CD4-positive, alpha-beta T cell (primary cell): Measurements from ENCODE around the gene DCST2. TPM values are rescaled to one million over a fixed set of nuclear protein-coding genes. Genes with fewer than 3 reads are reported as not detected.

ENCODE experiments used
- ATAC-seq: fragments of 200-7000 bp; cut with Tn5 transposase; one replicate; pipeline ENCODE4 v1.10.0; 2022; ENCODE audit warnings: mild to moderate bottlenecking; ENCODE audit not compliant: poor library complexity
- CTCF ChIA-PET: fragments of 350-600 bp; sonication (Branson Sonifier 250); formaldehyde crosslinking; loops from one replicate; lab custom pipeline; 2021; ENCODE audit warnings: antibody characterized with exemption, inconsistent platforms; lab: Charles Lee
- POLR2A ChIA-PET: fragments of 350-600 bp; sonication (Branson Sonifier 250); formaldehyde crosslinking; loops from one replicate; lab custom pipeline; 2021; ENCODE audit warnings: antibody characterized with exemption, inconsistent platforms; lab: Charles Lee
- DNase-seq, 14 experiments: peaks; one replicate each; pipeline ENCODE4 v3.0.0-alpha.2; 2013 to 2020; ENCODE audit warnings: mixed read lengths in 2 of 14
- H3K27ac ChIP-seq, 2 donors: one replicate each; pipeline versions ENCODE4 v1.5.1 to v1.7.0; 2013; ENCODE audit warnings: low read length in 2 of 2, low read depth in 1 of 2, mild to moderate bottlenecking in 1 of 2
- H3K27me3 ChIP-seq, 2 experiments: 1 replicate in 1 of 2; 2 replicates in 1 of 2; pipeline versions ENCODE4 v1.6.1 to v1.7.0; 2013; ENCODE audit warnings: low read length in 2 of 2, control low read depth in 1 of 2, mild to moderate bottlenecking in 1 of 2, moderate library complexity in 1 of 2; ENCODE audit not compliant: insufficient read depth in 2 of 2, control insufficient read depth in 1 of 2
- H3K36me3 ChIP-seq: one replicate; pipeline ENCODE4 v1.6.1; 2013; ENCODE audit warnings: low read length, control low read depth; ENCODE audit not compliant: insufficient read depth
- H3K4me1 ChIP-seq: one replicate; pipeline ENCODE4 v1.6.1; 2013; ENCODE audit warnings: low read length, control low read depth; ENCODE audit not compliant: insufficient read depth
- H3K4me3 ChIP-seq: one replicate; pipeline ENCODE4 v1.5.1; 2013; ENCODE audit warnings: mild to moderate bottlenecking, low read length, moderate library complexity
- H3K9me3 ChIP-seq, 2 experiments: 1 replicate in 1 of 2; 2 replicates in 1 of 2; pipeline versions ENCODE4 v1.6.1 to v1.7.0; 2013; ENCODE audit warnings: low read length in 2 of 2, mild to moderate bottlenecking in 2 of 2, control low read depth in 1 of 2, moderate library complexity in 1 of 2; ENCODE audit not compliant: control insufficient read depth in 1 of 2, insufficient read depth in 1 of 2
- H3K27ac Mint-ChIP-seq: one replicate; pipeline ENCODE4 v1.8.0; 2020; ENCODE audit warnings: mixed read lengths
- H3K27me3 Mint-ChIP-seq: one replicate; pipeline ENCODE4 v1.8.0; 2021; ENCODE audit warnings: mixed read lengths
- H3K36me3 Mint-ChIP-seq: one replicate; pipeline ENCODE4 v1.8.0; 2021; ENCODE audit warnings: low read depth, mixed read lengths
- H3K4me1 Mint-ChIP-seq: one replicate; pipeline ENCODE4 v1.8.0; 2021; ENCODE audit warnings: low read depth, mixed read lengths
- H3K4me3 Mint-ChIP-seq: one replicate; pipeline ENCODE4 v1.8.0; 2020; ENCODE audit warnings: mild to moderate bottlenecking, mixed read lengths
- H3K9me3 Mint-ChIP-seq: one replicate; pipeline ENCODE4 v1.8.0; 2020; ENCODE audit warnings: mixed read lengths
- CTCF ChIP-seq: fragments of 200-600 bp; IDR thresholded peaks from one replicate; pipeline ENCODE4 v1.8.0; 2022; ENCODE audit warnings: antibody characterized with exemption, mild to moderate bottlenecking
- intact Hi-C, 2 experiments: fragments of 100-400 bp; cut with DNase I in 1 of 2; cut with micrococcal nuclease in 1 of 2; formaldehyde crosslinking; loops; one replicate each; pipeline versions ENCODE4 v1.15.1 to v1.9.0; 2023 to 2025; cut with DNase I, micrococcal nuclease
- total RNA-seq, 174 experiments: library from RNA in 2 of 174; stranded (reverse) in 2 of 174; gene quantifications; one replicate each; pipeline ENCODE4 v1.2.3 and lab custom pipeline; 2021 to 2026

DCST2 gene
- total RNA-seq, 2 experiments from 2014 or later = 1.4 to 2.2 TPM

GRCh38 chr1:155012026-155012546 is 21.5 kb downstream of the DCST2 start:
- H3K4me3 ChIP-seq = peak overlapping the region; percentile 89
- DNase-seq = peak in 4 of 14 experiments; percentile 42 to 58 (median 51)
- H3K4me1 Mint-ChIP-seq = peaks cover 80% of the 10 kb centered on the region

GRCh38 chr1:155011437-155012025 is 22.1 kb downstream of the DCST2 start:
- ChIA-PET POLR2A (interaction anchor here (1.1 to 10.7 kb wide), 7 partner anchors 12 to 124 kb away, joined by 3 to 189 read pairs (median 5); partner anchors contain the start of genes CKS1B, FLAD1, PBXIP1 and SHC1), CTCF (interaction anchor here (1.2 to 1.5 kb wide), 2 partner anchors 8 to 13 kb away, joined by 3 to 5 read pairs; no protein-coding TSS in a partner anchor)
- peak overlapping the region; percentile 92 for H3K27ac Mint-ChIP-seq
- intact Hi-C loops = no loop called here
- Histone ChIP-seq H3K4me3 (peak overlapping the region; percentile 89), H3K4me1 (peaks cover 99% of the 10 kb centered on the region), H3K27me3 (no peaks in the 10 kb centered on the region), H3K36me3 (peaks cover 42% of the 10 kb centered on the region), H3K9me3 (no peaks in the 10 kb centered on the region), H3K27ac (peak overlapping the region; percentile 87 to 88)
- no peaks in the 10 kb centered on the region for H3K9me3 Mint-ChIP-seq
- H3K4me3 Mint-ChIP-seq = peak overlapping the region; percentile 91
- H3K36me3 Mint-ChIP-seq = peaks cover 47% of the 10 kb centered on the region
- ATAC-seq (no peak), DNase-seq (no peak)
- H3K27me3 Mint-ChIP-seq = no peaks in the 10 kb centered on the region
- peaks cover 81% of the 10 kb centered on the region for H3K4me1 Mint-ChIP-seq
- no peak for TF ChIP-seq CTCF

More at GRCh38 chr1:155012026-155012546, 21.5 kb downstream of the DCST2 start:
- intact Hi-C loops = no loop called here
- peaks cover 99% of the 10 kb centered on the region for H3K4me1 ChIP-seq
- peaks cover 48% of the 10 kb centered on the region for H3K36me3 ChIP-seq
- no peak for ATAC-seq
- peak overlapping the region; percentile 91 for H3K4me3 Mint-ChIP-seq
- no peaks in the 10 kb centered on the region for H3K27me3 Mint-ChIP-seq
- H3K9me3 ChIP-seq = no peaks in the 10 kb centered on the region
- TF ChIP-seq CTCF = no peak
- POLR2A ChIA-PET = interaction anchor here (0.6 to 10.7 kb wide), 12 partner anchors 9 to 123 kb away, joined by 3 to 189 read pairs (median 4); partner anchors contain the start of genes CKS1B, FLAD1, PBXIP1 and ZBTB7B
- peak overlapping the region; percentile 92 for H3K27ac Mint-ChIP-seq
- H3K9me3 Mint-ChIP-seq = no peaks in the 10 kb centered on the region
- H3K36me3 Mint-ChIP-seq = peaks cover 48% of the 10 kb centered on the region
- CTCF ChIA-PET = interaction anchor here (1.0 to 1.6 kb wide), 4 partner anchors 9 to 57 kb away, joined by 3 to 5 read pairs (median 3); no protein-coding TSS in a partner anchor
- no peaks in the 10 kb centered on the region for H3K27me3 ChIP-seq
- peak overlapping the region; percentile 87 to 88 for H3K27ac ChIP-seq

GRCh38 chr1:155011004-155011416 is 22.6 kb downstream of the DCST2 start:
- H3K27me3 Mint-ChIP-seq = no peaks in the 10 kb centered on the region
- H3K9me3 Mint-ChIP-seq = no peaks in the 10 kb centered on the region
- CTCF ChIA-PET = no interaction called here
- intact Hi-C loops = no loop called here
- peaks cover 37% of the 10 kb centered on the region for H3K36me3 ChIP-seq
- H3K27ac Mint-ChIP-seq = peak overlapping the region; percentile 92
- ATAC-seq (no peak), DNase-seq (no peak)
- peaks cover 81% of the 10 kb centered on the region for H3K4me1 Mint-ChIP-seq
- H3K4me3 Mint-ChIP-seq = peak overlapping the region; percentile 91
- H3K27me3 ChIP-seq = no peaks in the 10 kb centered on the region
- no peak for TF ChIP-seq CTCF
- H3K4me1 ChIP-seq = peaks cover 99% of the 10 kb centered on the region
- H3K9me3 ChIP-seq = no peaks in the 10 kb centered on the region
- POLR2A ChIA-PET = interaction anchor here (0.7 to 10.7 kb wide), 8 partner anchors 11 to 162 kb away, joined by 3 to 189 read pairs (median 4); partner anchors contain the start of genes FLAD1, KRTCAP2, PBXIP1 and PYGO2
- H3K4me3 ChIP-seq = peak overlapping the region; percentile 89
- peaks cover 42% of the 10 kb centered on the region for H3K36me3 Mint-ChIP-seq
- peak overlapping the region; percentile 87 to 88 for H3K27ac ChIP-seq
